GM19468 (cell line): ENCODE results near the gene GRM7.

Source experiments
- ATAC-seq: cut with Tn5 transposase; IDR thresholded peaks from one replicate; pipeline ENCODE4 v1.9.1; 2021; ENCODE audit warnings: mild to moderate bottlenecking, moderate library complexity, moderate number of reproducible peaks; ENCODE audit not compliant: unreplicated experiment; ENCODE audit errors: extremely low read depth

Gene GRM7

GRCh38 chr3:7740458-7740857, 879.5 kb downstream of the GRM7 start:
- no peak for ATAC-seq

DNA sequence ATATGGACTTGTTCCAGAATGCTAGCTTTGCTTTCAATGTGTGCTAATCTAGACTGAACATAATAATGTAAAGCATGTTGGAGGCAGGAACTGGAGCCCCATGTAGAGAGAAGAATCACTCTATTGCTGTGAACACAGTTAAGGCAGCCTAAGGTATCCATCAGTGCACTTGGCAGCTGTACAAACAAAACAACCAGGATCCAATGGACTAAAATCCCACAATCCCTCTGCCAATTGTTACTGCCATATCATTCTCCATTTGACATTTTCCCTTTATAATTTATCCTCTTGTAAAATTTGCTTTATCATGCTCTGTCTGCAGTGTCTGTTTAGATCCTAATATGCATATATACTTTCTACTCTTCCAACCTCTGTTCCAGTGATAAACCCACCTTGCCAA, 883.9 kb downstream of the GRM7 start:
- ATAC-seq: no peak

DNA sequence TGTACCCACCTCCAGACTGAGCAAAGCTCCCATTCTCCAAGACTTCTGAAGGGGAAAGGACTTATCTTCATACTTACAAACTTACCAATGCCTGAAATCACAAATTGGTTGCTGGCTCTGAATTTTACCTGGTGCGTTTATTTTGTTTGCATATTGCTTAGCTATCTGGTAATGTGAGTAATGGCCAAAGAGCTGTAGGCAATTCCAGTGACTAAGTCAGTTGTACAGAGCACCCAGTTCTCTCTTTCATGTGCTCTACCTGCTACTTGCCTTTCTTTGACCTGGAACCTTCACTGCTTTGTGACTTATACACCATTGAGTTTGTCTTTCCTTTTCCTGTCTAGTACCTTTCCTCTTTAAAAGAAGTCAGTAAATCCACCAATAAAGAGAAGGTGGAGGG, 884.8 kb downstream of the GRM7 start:
- ATAC-seq: no peak

- ATAC-seq: no peak
Measured at GRCh38 chr3:7749931-7750695, 889.2 kb downstream of the GRM7 start.

- no peak for ATAC-seq
Measured at GRCh38 chr3:7752005-7752404, 891.1 kb downstream of the GRM7 start.

- ATAC-seq: no peak
Measured at GRCh38 chr3:7754653-7755441, 893.9 kb downstream of the GRM7 start.

DNA sequence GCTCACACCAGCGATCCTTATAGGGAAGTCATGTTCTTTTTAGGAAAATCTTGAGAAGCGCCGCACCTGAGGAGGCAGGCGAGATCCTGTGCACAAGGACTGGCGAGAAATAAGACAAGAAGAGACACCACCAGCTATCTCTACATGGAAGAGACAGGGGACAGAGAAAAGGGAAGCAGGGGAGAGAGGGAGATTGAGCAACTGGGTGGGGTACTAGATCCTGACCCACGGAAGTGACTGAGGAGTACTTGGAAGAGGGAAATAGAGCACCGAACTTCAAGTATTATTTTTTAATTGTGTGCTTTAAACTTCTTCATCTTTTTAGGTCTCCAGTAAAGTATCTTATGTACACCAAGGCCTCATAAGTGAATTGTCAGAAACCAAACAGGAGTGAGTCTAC, 898.7 kb downstream of the GRM7 start:
- ATAC-seq: no peak

DNA sequence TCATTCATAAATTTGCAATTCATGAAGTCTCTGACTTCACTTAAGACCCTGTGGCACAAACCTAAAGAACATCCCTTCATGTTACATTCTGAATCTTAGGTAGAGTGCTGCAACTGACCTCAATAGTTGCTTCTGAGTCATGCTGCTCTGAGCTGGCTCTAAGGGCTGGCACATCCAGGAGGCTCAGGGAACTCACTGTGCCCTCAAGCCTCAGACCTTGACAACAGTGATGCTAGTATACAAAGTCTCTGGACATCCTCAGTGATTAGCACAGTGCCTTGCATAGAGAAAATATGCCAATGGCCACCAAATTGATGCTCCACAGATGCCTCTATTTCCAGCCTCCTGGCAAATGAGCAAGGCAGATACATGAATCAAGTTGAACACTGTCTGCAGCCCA, 899.8 kb downstream of the GRM7 start:
- ATAC-seq: no peak

DNA sequence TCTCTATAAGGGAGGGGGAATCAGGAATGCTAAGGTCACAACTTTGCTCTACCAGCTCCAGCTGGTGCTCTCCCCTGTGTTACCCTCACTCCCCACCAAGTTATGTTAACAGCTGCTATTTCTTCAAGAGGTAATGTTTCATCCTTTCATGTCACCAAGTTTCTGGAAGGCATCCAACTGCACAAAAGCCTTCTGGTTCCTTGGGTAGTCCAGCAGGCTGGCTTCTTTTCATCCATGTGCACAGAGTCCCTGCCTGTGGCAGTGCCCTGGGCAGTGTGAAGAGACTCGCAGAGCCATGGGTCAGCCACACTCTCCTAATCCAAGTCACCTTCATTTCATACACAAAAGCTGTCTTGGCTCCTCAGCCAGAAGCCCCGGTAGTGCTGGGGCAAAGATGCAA, 903.2 kb downstream of the GRM7 start:
- ATAC-seq: no peak

DNA sequence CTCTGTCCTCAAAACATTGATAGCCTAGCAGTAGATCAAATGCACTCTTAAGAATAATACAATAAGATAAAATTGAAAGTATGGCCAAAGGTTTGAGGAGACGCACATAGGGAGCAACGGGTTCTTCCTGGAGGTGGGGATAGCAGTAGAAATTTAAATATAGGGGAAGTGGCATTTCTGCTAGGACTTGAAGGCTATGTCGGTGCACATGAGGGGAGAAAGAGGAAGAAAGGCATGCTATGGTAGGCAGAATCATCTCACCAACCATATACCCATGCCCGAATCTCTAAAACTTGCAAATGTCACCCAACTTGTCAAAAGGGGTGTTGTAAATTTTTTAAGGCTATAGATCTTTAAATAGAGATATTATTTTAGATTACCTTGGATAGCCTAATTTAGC, 905.6 kb downstream of the GRM7 start:
- no peak for ATAC-seq

DNA sequence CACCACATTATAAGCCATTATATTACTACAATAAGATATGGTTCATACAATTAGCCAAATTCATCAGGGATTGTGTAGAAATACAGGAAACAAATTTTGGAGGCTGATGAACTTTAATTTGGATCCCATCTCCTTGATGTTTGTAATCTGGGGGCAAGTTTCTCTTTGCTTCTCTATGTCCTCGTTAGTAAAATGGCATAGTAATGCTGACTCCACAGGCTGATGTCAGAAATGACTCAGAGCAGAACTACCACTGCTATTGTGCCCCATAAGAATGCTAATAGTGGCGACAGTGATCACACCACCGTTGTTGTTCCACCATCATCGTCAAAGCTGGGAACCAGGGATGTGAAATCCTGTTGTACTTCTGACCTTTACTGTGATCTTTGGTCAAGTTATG, 918.4 kb downstream of the GRM7 start:
- ATAC-seq: no peak

DNA sequence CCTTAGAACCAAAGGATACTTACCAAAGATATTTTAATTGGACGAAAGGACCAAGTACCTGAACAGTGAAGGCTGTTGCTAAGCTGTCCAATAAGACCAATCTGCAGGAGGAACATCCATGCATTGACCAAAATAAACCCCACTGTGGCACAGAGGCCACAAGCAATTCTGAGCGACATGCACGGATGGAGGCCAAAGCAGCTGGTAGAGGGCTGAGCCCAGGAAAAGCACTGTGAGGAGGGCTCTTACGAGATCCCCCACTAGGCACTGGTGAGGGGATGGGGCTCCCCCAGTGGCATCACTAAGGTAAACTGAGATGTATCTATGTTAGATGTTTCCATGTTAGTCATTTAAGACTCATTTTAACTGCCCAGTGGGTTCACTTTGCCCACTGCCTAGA, 920.5 kb downstream of the GRM7 start:
- no peak for ATAC-seq

DNA sequence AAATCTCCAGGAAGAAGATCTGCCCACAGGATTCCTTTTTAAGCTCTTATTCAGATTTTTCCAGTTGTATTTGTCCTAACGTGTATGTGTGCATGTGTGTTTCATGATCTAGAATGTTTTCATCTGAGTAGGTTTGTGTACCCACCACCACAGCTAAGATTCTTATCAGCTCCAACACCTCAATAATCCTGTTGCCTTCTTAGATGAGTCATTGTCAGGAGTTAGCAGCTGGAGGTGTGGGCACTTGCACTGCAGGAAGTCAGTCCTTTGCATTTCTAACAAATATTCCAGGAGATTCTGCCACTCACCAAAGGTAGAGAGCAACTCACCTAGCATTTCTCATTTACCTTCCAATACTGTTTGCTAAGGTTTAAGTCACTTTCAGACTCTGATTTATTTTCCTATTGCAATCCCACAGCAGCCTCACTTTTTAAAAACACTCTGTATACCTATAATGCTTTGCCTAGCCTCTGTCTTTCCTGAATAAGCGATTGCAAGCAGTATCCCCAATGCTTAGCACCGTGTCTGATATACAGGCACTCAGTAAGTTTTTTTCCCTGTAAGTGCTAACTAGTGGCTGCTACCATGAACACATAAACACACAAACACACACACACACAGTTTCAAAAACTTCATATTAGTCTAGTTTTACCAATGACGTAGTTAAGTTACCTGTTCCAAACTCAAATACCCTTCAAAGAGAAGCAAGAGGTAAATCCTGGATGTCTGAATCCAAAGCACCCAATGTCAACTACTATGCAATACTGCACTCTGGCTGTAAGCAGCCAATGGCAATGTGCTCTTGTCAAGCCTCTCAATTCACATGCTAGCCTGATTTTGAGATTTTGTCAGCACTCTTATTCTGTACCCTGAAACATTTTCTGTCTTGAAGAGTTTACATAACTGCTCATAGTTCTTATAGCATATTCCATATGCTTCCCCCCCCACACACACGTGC, 927.2 kb downstream of the GRM7 start:
- ATAC-seq: no peak

DNA sequence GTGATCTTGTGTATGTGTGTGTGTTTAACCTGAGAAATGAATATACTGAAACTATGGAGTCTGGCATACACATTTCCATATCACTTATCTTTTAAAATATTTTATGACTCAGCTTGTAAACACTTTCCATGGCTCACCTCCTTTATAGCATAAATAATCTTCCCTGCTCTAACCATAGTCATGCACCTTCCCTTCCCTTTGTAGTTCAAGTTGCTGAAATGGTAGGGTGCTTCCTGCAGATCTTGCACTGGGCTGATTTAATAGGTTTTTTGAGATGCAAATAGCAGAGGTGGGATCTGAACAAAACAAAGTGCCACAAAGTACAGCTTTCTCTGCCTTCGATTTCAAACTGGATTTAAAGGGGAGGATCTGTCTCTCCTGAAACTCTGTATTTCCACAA, 928.0 kb downstream of the GRM7 start:
- no peak for ATAC-seq

GRCh38 chr3:7789324-7789723, 928.4 kb downstream of the GRM7 start:
- no peak for ATAC-seq

GRCh38 chr3:7790141-7790540, 929.2 kb downstream of the GRM7 start:
- ATAC-seq: no peak
